Neural progenitor cell (in vitro differentiated cells): ENCODE data around the gene AHRR. TPM values are rescaled to one million over a fixed set of nuclear protein-coding genes. Genes with fewer than 3 reads are reported as not detected.

Source experiments
- DNase-seq: peaks from one replicate; pipeline ENCODE4 v3.0.0-alpha.2; 2016; ENCODE audit warnings: low spot score
- H2AFZ ChIP-seq: fragments of 200-600 bp; sonication (generic); replicated peaks from 2 replicates; pipeline ENCODE4 v1.6.1; 2016; ENCODE audit warnings: antibody characterized with exemption
- H3F3A ChIP-seq: fragments of 200-600 bp; sonication (generic); 2 replicates; pipeline ENCODE4 v1.6.1; 2016; ENCODE audit warnings: antibody characterized with exemption, low read depth
- H3K27ac ChIP-seq: fragments of 200-600 bp; sonication (generic); 2 replicates; pipeline ENCODE4 v1.5.1; 2016; ENCODE audit warnings: mild to moderate bottlenecking
- H3K27me3 ChIP-seq: fragments of 200-600 bp; sonication (generic); 2 replicates; pipeline ENCODE4 v1.6.1; 2016; ENCODE audit warnings: mild to moderate bottlenecking, moderate library complexity
- H3K36me3 ChIP-seq: fragments of 200-600 bp; sonication (generic); 2 replicates; pipeline ENCODE4 v1.5.1; 2016
- H3K4me1 ChIP-seq: fragments of 200-600 bp; sonication (generic); 2 replicates; pipeline ENCODE4 v1.6.1; 2016; ENCODE audit warnings: mixed run types
- H3K4me2 ChIP-seq: fragments of 200-600 bp; sonication (generic); 2 replicates; pipeline ENCODE4 v1.6.1; 2016
- H3K4me3 ChIP-seq: fragments of 200-600 bp; sonication (generic); 2 replicates; pipeline ENCODE4 v1.5.1; 2016
- H3K79me2 ChIP-seq: fragments of 200-600 bp; sonication (generic); 2 replicates; pipeline ENCODE4 v1.6.1; 2016; ENCODE audit warnings: low read depth
- H3K9ac ChIP-seq: fragments of 200-600 bp; sonication (generic); 2 replicates; pipeline ENCODE4 v1.6.1; 2016
- H3K9me3 ChIP-seq: fragments of 200-600 bp; sonication (generic); 2 replicates; pipeline ENCODE4 v1.5.1; 2016; ENCODE audit warnings: low read depth
- H4K20me1 ChIP-seq: fragments of 200-600 bp; sonication (generic); 2 replicates; pipeline ENCODE4 v1.6.1; 2016; ENCODE audit warnings: low read depth
- H3K27ac Mint-ChIP-seq: 3 replicates; pipeline ENCODE4 v1.8.0; 2021; ENCODE audit warnings: mixed read lengths
- H3K27me3 Mint-ChIP-seq: 2 replicates; pipeline ENCODE4 v1.8.0; 2022; ENCODE audit warnings: low read depth, mild to moderate bottlenecking, inconsistent platforms, moderate library complexity, mixed read lengths; ENCODE audit not compliant: insufficient read depth
- H3K36me3 Mint-ChIP-seq: 3 replicates; pipeline ENCODE4 v1.8.0; 2021; ENCODE audit warnings: mixed read lengths
- H3K4me1 Mint-ChIP-seq: 3 replicates; pipeline ENCODE4 v1.8.0; 2021; ENCODE audit warnings: mixed read lengths
- H3K4me3 Mint-ChIP-seq: 3 replicates; pipeline ENCODE4 v1.8.0; 2021; ENCODE audit warnings: mild to moderate bottlenecking, moderate library complexity, mixed read lengths
- H3K9me3 Mint-ChIP-seq: 3 replicates; pipeline ENCODE4 v1.8.0; 2020; ENCODE audit warnings: mixed read lengths
- EZH2 ChIP-seq: fragments of 200-600 bp; sonication (generic); IDR thresholded peaks from 2 replicates; pipeline ENCODE4 v1.6.1; 2017; ENCODE audit warnings: antibody characterized with exemption, mild to moderate bottlenecking, moderate library complexity
- EZH2phosphoT487 ChIP-seq: fragments of 200-600 bp; sonication (generic); IDR thresholded peaks from 2 replicates; pipeline ENCODE4 v1.6.1; 2017; ENCODE audit warnings: antibody characterized with exemption
- total RNA-seq: library from RNA; depleted of rRNA; stranded (reverse); fragments of >200 nt; gene quantifications from 2 replicates; pipeline ENCODE4 v1.2.3, GENCODE V29; 2015; ENCODE audit warnings: low replicate concordance
- TF ChIP-seq, protein P1 (sequence below): fragments of 200-600 bp; sonication (generic); IDR thresholded peaks from 2 replicates; pipeline ENCODE4 v1.5.1; 2017; ENCODE audit warnings: antibody characterized with exemption, mild to moderate bottlenecking

Gene AHRR
- total RNA-seq, 1 donor from 2014 or later: 0.34 TPM

DNA sequence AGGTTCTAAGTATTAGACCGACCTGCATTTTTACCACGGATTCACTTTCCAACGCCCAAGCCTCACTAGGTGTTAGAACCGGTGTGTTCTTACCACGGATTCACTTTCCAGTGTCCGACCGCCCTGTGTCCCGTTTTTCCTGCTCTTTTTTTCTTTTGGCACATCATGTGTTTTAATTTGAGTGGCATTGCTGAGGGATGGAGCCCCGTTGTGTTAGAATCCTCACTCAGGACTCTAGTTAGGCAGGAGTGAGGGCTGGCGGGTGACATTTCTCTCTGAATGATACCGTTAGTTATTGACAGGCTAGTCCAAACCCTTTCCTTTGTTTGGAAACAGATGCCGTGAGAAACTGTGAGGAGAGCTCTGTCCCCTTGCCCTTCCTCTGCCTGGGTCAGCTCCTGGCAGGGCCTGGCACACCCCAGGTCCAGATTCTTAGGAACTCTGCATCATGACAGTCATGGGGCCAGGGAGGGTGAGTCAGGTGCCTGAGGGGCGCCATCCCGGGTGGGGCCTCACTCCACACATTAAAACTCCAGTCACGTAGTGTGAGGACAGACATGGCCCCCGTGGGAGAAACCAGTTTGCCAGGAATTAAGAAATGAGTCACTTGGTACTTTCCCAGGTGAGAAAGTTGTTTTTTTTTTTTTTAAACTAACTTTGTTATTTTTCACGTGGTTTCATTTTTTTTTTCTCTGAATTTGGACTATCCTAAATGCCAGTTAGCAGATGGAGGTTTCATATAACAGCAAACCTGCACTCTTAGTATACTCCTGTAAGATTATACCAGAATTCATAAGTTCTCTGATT, 137.2 kb downstream of the AHRR start:
- Mint-ChIP-seq H3K9me3 (no peaks in the 10 kb centered on the region), H3K4me1 (no peaks in the 10 kb centered on the region), H3K36me3 (peaks cover 39% of the 10 kb centered on the region), H3K27me3 (peaks cover 6% of the 10 kb centered on the region), H3K4me3 (no peak overlapping the region), H3K27ac (no peak overlapping the region)
- Histone ChIP-seq H3K4me1 (no peaks in the 10 kb centered on the region), H3K36me3 (no peaks in the 10 kb centered on the region), H3K4me2 (no peak overlapping the region), H2AFZ (no peak overlapping the region), H3K9me3 (no peaks in the 10 kb centered on the region), H3K27ac (no peak overlapping the region), H3K4me3 (no peak overlapping the region), H3K79me2 (no peaks in the 10 kb centered on the region), H3K27me3 (no peaks in the 10 kb centered on the region), H4K20me1 (peaks cover 5% of the 10 kb centered on the region), H3K9ac (no peak overlapping the region), H3F3A (no peaks in the 10 kb centered on the region)
- TF ChIP-seq, protein P1, sequence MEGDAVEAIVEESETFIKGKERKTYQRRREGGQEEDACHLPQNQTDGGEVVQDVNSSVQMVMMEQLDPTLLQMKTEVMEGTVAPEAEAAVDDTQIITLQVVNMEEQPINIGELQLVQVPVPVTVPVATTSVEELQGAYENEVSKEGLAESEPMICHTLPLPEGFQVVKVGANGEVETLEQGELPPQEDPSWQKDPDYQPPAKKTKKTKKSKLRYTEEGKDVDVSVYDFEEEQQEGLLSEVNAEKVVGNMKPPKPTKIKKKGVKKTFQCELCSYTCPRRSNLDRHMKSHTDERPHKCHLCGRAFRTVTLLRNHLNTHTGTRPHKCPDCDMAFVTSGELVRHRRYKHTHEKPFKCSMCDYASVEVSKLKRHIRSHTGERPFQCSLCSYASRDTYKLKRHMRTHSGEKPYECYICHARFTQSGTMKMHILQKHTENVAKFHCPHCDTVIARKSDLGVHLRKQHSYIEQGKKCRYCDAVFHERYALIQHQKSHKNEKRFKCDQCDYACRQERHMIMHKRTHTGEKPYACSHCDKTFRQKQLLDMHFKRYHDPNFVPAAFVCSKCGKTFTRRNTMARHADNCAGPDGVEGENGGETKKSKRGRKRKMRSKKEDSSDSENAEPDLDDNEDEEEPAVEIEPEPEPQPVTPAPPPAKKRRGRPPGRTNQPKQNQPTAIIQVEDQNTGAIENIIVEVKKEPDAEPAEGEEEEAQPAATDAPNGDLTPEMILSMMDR: no peak
- no peak for TF ChIP-seq EZH2phosphoT487
- TF ChIP-seq EZH2: no peak
- no peak for DNase-seq

DNA sequence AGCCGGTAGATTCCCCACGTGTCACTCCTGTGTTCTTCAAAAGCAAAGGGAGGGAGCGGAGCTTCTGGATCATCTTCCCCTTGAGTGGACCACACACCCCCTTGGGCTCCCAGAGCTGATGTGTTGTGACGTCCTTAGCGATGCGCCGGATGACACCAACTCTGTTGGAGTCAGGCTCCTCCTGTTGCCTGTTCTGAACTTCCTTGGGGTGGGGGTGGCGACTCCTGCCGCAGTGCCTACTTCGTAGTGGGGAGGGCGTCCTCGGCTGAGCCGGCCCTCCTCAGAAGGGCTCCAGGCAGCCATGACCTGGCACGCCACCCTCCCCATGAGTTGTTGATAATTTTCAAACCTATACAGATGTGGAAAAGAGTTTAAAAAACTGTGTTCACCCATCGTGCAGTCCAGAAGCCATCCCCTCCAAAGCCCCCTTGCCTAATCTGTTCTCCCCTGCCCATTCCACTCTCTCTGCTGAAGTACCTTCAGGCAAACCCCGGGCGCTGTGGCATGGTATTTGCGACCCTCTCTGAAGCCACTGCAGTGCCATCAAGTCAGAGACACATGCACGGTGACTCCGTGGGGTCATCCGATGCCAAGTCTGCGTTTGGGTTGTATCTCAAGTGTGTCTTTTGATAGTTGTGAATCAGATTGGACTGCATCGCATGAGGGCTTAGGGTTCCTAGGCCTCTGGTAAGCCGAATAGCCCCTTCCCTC, 138.2 kb downstream of the AHRR start:
- H3K9ac ChIP-seq: no peak overlapping the region
- H3K36me3 Mint-ChIP-seq: peaks cover 34% of the 10 kb centered on the region

DNA sequence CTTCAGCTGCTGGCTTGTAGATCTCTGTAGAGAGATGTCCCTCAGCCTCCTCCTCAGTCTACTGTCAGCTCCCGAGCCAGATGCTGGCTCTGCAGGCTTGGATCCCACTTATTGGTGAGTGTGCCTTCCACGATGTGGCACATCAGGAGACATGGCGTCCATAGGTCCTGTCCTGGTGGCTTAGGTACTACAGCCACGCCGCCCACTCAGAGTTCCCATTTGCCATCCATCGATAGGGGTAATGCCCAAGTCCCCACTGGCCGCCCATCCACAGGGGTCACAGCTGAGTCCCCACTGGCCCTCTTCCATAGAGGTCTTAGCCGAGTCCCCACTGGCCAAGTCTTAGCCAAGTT, 138.7 kb downstream of the AHRR start:
- Mint-ChIP-seq H3K9me3 (no peaks in the 10 kb centered on the region), H3K27me3 (peaks cover 4% of the 10 kb centered on the region), H3K4me1 (no peaks in the 10 kb centered on the region), H3K4me3 (no peak overlapping the region), H3K27ac (no peak overlapping the region), H3K36me3 (peaks cover 31% of the 10 kb centered on the region)
- H3K9ac ChIP-seq: no peak overlapping the region
- no peaks in the 10 kb centered on the region for H3K36me3 ChIP-seq
- no peaks in the 10 kb centered on the region for H3K9me3 ChIP-seq
- no peak overlapping the region for H3K27ac ChIP-seq
- TF ChIP-seq EZH2phosphoT487 (no peak), EZH2 (no peak)
- TF ChIP-seq, protein P1: no peak
- H3K4me1 ChIP-seq: no peaks in the 10 kb centered on the region
- no peaks in the 10 kb centered on the region for H3K27me3 ChIP-seq
- no peak overlapping the region for H3K4me2 ChIP-seq
- no peaks in the 10 kb centered on the region for H3F3A ChIP-seq
- no peak for DNase-seq
- H3K4me3 ChIP-seq: no peak overlapping the region
- no peaks in the 10 kb centered on the region for H3K79me2 ChIP-seq
- H2AFZ ChIP-seq: no peak overlapping the region
- H4K20me1 ChIP-seq: peaks cover under 1% of the 10 kb centered on the region

More for the DNA sequence above, 138.2 kb downstream of the AHRR start:
- no peaks in the 10 kb centered on the region for H3K79me2 ChIP-seq
- peaks cover 5% of the 10 kb centered on the region for H4K20me1 ChIP-seq
- no peaks in the 10 kb centered on the region for H3K9me3 Mint-ChIP-seq
- no peaks in the 10 kb centered on the region for H3K9me3 ChIP-seq
- H3K36me3 ChIP-seq: no peaks in the 10 kb centered on the region
- no peak overlapping the region for H2AFZ ChIP-seq
- no peaks in the 10 kb centered on the region for H3K27me3 ChIP-seq
- H3K4me3 Mint-ChIP-seq: no peak overlapping the region
- no peaks in the 10 kb centered on the region for H3K4me1 ChIP-seq
- H3K4me3 ChIP-seq: no peak overlapping the region
- H3K27ac ChIP-seq: no peak overlapping the region
- H3F3A ChIP-seq: no peaks in the 10 kb centered on the region
- peaks cover 4% of the 10 kb centered on the region for H3K27me3 Mint-ChIP-seq
- no peaks in the 10 kb centered on the region for H3K4me1 Mint-ChIP-seq
- DNase-seq: no peak
- H3K27ac Mint-ChIP-seq: no peak overlapping the region
- H3K4me2 ChIP-seq: no peak overlapping the region
- TF ChIP-seq EZH2phosphoT487 (no peak), EZH2 (no peak)
- TF ChIP-seq, protein P1: no peak
